Fibroblast of skin of right biceps (primary cell): ENCODE measurements around the gene GATC.
"Not testable (repeated sequence)": the region's sequence is repeated elsewhere in the genome, so short reads cannot be mapped to it uniquely, and the experiment has no call there.

Source experiments
- DNase-seq: peaks from one replicate; pipeline ENCODE4 v3.0.0-alpha.2; 2013

GATC gene

DNA sequence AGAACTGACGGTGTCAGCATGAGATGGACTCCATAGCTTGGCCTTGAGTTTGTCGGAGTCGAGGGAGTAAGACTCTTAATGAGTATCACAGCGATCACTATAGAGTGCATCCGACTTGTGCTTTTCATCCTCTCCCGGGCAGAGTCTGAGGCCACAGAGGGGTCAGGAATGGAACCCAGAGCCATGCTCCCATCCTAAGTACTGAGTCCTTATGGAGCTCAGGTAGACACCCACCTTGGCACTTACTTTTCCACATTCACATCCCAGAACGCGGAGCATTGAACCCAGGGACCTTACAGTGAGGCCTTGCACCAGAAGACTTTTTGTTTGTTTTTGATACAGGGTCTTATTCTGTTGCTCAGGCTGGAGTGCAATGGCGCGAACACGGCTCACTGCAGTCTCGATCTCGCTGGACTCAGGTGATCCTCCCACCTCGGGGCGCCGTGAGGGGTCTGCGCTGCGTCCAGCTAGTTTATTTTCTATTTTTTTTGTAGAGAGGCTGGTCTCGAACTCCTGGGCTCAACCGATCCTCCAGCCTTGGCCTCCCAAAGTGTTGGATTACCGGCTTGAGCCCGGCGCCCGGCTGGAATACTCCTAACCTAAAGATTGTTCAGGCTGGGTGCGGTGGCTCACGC, 24.0 kb downstream of the GATC start:
- DNase-seq: peak; percentile 19

GRCh38 chr12:120472521-120472920, 26.3 kb downstream of the GATC start:
- no peak for DNase-seq

DNA sequence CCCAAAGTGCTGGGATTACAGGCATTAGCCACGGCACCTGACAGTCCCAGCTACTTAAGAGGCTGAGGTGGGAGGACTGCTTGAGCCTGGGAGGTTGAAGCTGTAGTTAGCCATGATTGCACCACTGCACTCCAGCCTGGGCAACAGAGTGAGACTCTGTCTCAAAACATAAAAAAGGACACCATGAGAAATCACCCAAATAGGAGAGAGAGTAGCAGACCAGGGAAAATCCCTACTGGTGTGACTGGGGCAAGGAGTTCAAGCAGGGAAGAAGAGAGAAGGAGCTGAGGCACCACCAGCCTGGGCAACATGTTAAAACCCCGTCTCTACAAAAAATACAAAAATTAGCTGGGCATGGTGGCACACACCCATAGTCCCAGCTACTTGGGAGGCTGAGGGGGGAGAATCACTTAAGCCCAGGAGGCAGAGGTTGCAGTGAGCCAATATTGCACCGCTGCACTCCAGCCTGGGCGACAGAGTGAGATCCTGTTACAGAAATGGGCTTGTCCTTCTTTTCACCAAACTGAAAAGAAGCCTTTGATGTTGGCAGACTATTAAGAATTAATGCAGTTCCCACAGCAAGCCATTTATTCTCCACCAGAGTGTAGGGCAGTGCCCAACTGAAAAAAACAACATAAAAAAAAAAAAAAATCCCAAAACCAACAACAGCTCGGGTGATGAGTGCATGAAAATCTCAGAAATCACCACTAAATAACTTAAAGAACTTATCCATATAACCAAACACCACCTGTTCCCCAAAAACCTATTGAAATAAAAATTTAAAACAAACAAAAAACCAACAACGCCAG, 27.8 kb downstream of the GATC start:
- no peak for DNase-seq

DNA sequence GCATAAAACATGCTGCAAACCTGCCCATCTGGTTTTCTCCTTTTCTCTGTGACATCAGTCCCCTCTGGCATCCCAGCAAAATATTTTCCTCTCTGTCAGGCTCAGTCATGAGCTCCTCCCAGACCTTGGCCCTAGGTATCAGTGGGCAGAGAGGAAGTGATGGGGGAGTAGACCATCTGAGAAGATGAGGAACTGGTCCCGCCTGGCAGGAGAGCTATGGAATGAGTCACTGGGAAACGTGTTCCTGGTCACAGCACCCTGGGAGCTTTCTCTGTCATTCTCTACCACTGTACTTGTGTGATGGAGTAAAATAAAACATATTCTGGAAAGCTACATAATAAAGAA, 28.3 kb downstream of the GATC start:
- peak; percentile 83 for DNase-seq

DNA sequence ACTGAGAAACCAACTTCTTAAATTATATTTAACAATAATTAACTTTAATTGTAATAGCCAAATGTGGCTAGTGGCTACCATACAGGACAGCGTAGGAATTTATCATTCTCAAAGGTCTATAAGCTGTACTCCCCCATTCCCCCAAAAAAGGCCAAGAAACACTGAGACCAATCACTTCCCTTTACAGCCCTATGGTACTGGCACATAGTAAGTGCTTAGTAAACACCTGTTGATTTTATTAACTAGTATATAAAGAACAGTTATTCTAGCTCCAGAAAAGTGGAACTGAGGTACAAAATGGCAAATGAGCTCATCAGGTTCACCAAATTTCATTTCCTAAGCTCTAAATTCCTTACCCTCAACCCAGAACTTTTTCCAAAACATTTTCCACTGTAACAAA, 29.4 kb downstream of the GATC start:
- DNase-seq: no peak

DNA sequence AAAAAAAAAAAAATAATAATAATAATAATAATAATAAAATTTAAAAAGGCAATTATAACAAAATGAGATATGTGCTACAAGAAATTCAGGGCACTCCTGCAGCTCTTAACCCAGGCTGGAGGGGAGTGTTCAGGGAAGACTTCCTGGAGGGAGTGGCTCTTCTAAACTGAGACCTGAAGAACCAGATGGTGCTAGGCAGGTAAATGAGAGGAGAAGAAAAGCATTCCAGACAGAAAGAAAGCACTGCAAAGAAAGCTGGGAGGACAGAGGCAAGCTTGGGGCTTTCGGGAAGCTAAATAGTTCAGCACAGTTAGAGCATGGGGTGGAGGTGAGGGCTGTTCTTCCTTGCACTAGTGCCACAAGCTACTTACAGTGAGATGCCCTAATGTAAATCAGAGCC, 33.2 kb downstream of the GATC start:
- DNase-seq: no peak

DNA sequence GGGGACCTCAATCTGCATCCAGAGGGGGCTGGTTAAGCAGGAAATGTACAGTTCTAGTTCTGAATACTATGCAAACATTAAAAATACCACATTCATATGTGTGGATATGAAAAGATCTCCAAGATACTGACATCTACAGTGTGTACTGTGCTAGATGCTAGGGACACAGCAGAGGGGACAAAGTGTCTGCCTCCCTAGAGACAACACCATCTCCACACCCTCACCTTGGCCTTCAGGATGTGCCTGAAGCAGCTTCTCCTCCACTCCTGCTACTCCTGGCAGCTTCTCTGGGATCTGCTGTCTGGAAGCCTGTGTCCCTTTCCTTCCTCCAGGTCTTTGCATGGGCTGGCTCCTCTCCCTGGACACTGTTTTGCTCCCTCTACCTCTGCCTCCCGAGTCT, 34.0 kb downstream of the GATC start:
- DNase-seq: no peak

DNA sequence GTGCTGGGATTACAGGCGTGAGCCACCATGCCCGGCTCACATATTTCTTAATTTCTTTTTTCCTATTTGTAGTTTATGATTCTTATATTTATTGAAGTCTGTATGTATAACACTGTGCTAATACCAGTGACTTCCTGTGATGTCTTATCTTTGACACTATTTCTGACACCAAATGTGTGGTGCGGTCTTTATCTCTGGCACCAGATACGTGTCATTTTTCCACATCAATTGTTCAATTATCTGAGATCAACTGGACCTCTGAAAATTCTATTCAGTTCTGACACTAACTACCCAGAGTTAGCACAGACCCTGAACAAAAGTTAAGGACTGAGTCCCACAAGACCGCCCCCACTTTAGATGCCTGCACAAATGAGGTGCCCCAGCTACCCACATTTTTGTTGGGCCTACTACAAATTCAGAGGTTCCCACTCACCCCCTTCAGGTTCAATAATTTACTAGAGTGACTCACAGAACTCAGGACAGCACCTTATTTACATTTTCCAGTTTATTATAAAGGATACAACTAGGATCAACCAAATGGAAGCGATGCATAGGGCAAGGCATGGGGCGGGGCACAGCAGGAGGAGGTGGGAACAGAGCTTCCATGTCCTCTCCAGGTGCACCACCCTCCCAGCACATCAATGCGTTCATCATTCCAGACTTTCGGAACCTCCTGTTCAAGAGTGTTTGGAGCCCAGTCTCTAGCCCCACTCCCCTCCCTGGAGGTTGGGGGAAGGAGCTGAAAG, 35.0 kb downstream of the GATC start:
- DNase-seq: no peak

DNA sequence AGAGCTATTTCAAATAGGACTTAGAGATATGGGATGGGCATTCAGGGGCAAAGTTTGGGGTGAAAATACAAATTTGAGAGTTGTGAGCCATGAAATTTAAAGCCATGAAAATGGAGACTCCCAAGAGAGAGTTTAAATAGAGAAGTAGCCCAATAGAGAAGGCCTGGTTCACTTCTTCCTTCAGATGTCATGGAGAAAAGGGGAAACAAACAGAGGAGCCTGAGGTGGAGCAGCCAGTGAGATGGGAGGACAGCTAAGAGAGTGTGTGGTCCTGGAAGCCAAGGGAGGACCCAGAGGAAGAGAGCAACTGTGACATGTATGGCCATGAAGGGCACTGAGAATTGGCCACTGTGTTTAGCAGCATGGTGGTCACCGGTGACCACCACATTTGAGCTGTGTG, 37.4 kb downstream of the GATC start:
- no peak for DNase-seq

GRCh38 chr12:120485961-120486881, 40.0 kb downstream of the GATC start:
- no peak for DNase-seq

DNA sequence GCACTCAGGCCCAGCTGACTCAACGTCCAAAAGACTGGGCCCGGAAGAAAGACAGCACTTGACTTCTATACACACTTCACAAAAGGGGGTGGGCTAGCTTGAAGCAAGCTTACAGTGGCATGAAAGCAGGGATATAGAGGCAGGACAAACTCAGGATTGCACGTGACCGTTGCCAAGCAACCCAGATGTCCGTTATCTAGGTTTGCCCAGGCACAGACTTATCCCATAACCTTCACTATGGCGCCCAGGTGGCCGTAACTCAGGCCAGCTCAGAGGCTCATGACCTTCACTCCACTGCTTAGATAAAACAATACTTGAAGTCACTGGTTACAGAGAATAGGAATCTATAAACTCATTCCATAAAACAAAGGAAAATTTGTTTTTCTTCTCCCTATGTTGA, 41.3 kb downstream of the GATC start:
- not testable (repeated sequence) for DNase-seq

DNA sequence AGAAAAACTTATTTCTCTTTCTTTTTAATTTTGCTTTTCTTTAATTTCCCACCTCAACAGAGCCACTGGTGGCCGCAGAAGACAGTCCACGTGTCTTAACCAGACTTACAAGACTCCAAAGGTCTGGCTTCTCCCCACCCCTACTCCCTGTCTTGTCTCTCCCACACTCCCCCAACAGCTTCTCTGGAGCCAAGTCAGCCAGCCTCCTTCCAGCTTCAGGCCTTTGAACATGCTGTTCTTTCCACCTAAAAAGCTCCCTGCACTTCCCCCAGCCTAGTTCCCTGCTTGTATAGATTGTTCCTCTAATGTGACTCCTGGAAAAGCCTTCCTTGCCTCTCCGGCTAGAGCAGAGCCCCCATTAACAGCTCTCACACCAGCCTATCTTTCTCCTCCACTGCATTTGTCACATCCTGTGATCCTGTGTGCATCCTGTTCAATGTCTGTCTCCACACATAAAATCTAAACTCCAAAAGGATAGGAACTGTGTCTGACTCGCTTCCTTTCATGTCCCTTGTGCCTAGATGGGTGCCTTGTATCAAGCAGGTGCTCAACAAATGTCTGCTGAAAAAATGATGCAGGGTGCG, 41.9 kb downstream of the GATC start:
- DNase-seq: no peak

GRCh38 chr12:120489018-120489417, 42.8 kb downstream of the GATC start:
- DNase-seq: peak; percentile 53

- DNase-seq: no peak
Measured at GRCh38 chr12:120490325-120490724, 44.1 kb downstream of the GATC start.

GRCh38 chr12:120490833-120491512, 44.7 kb downstream of the GATC start:
- DNase-seq: no peak

DNA sequence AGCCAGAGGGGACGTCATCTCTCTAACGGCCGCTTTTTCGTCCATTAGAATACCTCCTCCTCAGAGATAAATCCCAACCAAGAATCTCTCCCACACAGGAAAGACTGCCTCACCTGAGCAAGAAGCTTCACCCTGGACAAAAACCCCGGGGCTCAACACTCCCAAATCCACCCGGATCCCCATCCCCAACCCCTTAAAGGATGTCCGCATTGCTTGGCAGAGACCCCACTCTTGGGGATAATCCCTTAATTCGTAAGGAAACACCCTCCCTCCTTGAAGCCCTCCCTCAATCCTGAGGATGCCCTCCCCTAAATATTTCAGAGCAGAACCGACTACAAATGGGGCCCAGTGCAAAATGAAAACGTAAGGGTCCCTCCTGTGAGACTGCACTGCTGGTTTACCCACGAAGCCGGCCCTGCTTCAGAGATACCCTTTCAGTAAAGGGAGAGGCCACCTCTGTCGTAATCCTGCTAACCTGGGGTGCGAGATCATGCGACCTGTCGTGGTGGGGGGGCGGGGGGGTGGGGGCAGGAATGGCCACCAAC, 49.0 kb downstream of the GATC start:
- no peak for DNase-seq

DNA sequence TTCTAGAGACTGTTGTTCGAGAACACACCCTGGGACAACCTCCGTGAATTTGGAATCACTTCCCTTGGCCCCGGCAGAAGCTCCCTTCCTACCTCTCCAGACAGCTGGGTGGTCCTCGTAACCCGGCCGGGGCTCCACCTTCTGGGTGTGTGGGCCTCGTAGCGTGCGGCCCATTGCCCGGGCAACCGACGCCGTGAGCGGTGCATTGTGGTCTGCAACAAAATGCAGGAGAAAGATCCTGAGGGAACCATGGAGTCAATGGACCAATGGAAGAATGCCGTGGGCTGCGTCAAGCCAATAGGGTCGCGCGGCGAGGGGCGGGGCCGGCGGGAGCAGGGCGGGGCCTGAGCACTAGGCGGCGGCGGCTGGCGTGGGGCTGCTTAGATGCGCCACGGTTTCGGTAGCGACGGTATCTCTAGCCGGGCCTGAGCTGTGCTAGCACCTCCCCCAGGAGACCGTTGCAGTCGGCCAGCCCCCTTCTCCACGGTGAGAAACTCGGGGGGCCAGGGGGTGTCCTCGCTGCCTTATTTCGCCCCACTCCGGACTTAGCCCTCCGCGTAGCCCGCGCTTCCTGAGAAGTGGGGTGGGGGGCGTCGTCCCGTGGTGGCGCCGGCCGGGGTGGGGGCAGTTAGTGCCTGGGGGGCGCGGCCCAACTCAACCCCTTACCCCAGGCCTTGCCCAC, 49.6 kb downstream of the GATC start, which contains the start of gene DYNLL1:
Gene DYNLL1 (plus strand): TSS at position 383 of the 682 bp plus-strand sequence. CDS start 309 bp downstream, outside the sequence.
- peak; percentile 96 for DNase-seq

DNA sequence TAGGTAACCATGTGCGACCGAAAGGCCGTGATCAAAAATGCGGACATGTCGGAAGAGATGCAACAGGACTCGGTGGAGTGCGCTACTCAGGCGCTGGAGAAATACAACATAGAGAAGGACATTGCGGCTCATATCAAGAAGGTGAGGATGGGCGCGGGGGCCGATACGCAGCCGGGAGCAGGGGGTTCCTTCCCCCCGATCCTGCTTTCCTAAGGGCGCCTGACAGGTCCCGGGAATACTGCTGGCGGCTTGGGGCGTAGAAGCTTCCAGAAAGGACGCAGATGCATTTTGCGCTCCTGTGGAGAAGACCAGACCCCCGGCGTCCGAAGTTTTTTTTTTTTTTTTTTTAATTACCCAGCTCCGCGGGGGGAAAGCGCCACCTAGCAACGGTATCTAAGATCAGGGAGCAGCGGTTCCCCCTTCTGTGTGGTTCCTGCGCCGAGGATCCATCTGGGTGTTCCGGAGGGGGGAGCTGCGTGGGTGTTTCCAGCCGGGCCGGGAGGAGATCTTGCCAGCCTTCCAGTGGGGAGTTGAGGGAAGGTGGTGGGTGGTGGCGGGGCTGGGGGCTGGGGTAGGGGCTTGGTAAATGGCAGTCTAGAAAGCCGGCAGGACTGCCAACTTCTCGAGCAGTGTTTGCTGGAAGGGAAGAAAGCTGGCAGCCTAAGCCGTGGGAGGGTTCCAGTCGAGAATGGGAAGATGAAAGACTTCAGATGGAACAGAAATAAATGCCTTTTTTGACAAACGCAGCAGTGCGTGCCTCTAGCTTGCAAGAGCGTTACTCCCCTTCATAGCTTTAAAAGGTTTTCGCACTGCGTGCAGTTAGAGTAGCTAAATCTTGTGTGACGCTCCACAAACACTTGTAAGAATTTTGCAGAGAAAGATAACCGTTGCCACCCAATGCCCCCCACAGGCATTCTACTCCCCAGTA, 50.4 kb downstream of the GATC start:
- DNase-seq: peak; percentile 46

- no peak for DNase-seq
Measured at GRCh38 chr12:120497524-120498150, 51.4 kb downstream of the GATC start.
